ENCODE measurements around the gene BOC. TPM values are rescaled to one million over a fixed set of nuclear protein-coding genes. Genes with fewer than 3 reads are reported as not detected.

The BOC gene, protein sequence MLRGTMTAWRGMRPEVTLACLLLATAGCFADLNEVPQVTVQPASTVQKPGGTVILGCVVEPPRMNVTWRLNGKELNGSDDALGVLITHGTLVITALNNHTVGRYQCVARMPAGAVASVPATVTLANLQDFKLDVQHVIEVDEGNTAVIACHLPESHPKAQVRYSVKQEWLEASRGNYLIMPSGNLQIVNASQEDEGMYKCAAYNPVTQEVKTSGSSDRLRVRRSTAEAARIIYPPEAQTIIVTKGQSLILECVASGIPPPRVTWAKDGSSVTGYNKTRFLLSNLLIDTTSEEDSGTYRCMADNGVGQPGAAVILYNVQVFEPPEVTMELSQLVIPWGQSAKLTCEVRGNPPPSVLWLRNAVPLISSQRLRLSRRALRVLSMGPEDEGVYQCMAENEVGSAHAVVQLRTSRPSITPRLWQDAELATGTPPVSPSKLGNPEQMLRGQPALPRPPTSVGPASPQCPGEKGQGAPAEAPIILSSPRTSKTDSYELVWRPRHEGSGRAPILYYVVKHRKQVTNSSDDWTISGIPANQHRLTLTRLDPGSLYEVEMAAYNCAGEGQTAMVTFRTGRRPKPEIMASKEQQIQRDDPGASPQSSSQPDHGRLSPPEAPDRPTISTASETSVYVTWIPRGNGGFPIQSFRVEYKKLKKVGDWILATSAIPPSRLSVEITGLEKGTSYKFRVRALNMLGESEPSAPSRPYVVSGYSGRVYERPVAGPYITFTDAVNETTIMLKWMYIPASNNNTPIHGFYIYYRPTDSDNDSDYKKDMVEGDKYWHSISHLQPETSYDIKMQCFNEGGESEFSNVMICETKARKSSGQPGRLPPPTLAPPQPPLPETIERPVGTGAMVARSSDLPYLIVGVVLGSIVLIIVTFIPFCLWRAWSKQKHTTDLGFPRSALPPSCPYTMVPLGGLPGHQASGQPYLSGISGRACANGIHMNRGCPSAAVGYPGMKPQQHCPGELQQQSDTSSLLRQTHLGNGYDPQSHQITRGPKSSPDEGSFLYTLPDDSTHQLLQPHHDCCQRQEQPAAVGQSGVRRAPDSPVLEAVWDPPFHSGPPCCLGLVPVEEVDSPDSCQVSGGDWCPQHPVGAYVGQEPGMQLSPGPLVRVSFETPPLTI
- total RNA-seq: not detected

DNA sequence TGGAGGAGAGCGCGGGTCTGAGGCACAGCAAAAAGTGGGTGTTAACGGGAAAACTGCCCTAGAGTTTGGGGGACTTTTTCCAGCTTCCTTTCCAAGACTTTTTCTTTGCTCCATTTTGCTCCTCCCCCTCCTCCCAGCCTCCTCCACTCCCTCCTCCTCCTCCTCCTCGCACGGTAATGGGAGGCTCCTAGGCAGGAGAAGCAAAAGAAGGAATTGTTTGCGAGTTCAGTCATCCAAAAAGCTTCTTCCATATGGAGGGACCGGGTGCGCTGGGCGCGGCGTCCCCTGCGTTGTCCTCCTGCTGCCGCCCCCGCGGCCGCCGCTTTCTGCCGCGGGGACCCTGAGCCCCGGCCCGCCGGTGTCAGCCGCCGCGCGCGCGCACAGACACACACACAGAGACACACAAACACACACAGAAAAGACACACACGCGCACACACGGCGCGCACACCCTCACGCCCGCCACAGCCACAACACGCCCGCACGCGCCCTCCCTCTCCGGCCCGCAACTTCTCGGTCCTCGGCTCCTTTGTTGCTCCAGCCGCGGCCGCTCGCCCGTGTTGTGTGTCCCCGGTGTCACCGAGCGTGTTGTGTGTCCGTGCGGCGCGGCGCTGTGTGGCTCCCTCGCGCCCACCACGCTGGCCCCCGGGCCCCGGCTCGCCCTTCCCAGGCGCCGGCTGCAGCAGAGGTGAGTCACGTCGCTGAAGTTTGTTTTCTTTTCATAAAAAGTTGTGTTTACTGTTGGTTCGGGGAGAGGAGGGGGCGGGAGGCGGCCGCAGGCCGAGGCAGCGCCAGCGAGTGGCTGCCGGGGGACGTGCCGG, at the start of gene BOC:
BOC (plus strand) TSS at position 228 of the 820 bp plus-strand sequence. CDS start 38,246 bp downstream, outside the sequence.

Other genes with a start within 250 kb of the BOC start
- gene CD200R1, start 236.5 kb upstream of the BOC start, total RNA-seq: 1 to 10 TPM; 6.7 to 7.7 TPM
- gene GTPBP8, start 220.6 kb upstream of the BOC start, total RNA-seq: 10 to 100 TPM; 23.6 to 26.5 TPM
- 1 to 10 TPM; 7.0 to 8.9 TPM for gene CFAP44, start 229.9 kb downstream of the BOC start, total RNA-seq